ENCODE results near the gene SFXN5. TPM values are rescaled to one million over a fixed set of nuclear protein-coding genes. Genes with fewer than 3 reads are reported as not detected.

Gene SFXN5
- polyA plus RNA-seq, 3 donors = 5.9 to 28.6 (median 9.5) TPM

DNA sequence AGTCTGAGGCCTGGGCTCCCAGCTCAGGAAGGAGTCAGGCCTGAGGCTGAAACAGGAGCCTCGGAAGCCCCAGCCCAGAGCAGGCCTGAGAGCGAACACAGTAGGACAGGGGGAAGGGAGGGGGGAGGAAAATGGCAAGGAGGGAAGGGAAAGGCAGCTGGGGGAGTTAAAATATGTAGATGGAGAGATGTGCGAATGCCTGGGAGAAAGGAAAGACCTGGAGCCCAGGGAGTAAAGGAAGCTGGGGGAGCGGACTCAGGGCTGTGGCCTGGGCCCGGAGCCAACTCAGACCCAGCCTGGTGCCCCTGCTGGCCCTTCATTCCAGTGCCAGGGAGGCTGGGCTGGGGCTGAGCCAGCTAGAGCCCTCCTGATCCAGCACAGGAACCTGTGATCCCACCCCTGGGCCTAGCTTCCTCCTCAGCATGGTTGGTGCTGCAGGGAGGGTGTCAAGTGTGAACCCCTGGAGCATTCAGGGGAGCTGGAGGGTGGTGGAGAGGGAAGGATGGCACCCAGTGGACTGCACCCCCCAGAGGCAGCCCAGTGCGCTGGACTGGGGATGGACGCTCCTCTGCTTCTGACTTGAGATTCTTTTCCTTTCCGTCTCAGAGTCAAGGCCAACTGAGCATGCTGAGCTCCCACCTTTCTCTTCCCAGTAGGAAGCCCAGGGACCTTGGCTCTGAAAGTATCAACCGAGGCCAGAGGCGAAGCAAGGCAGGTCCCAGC, 107.9 kb downstream of the SFXN5 start:
- WGBS (ENCODE audit: insufficient coverage) = 96% methylated on average over 9 of the region's 10 CpGs

DNA sequence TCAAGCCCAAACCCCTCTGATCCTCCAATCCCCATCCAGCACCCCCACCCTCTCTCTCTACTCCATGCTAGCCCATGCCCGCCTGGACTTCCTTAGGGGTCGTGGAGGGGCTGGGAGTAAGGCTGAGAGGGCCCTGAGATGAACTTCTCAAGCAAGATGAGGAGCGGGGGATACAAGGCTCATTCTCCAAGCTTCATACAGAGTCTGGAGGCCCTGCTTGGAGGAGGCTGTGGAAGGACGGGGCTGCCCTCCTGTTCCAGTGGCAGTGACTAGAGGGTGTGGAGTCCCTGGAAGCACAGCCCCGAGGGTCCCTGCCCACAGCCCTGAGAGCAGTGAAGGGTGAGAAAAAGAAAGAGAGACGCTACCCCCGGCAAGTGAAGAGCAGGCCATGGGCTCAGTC, 108.6 kb downstream of the SFXN5 start:
- H3K27ac ChIP-seq (ENCODE audit: low read depth in 1 of 2, low read length in 2 of 2) = no peak overlapping the region
- 100% methylated on average over 2 of the region's 7 CpGs for WGBS (ENCODE audit: insufficient coverage)
- H3K36me3 Mint-ChIP-seq = peaks cover 67 to 88% of the 10 kb centered on the region in 2 donors
- no peak overlapping the region for H3K4me3 Mint-ChIP-seq
- H3K9me3 Mint-ChIP-seq = peaks cover 0 to 3% (median 0%) of the 10 kb centered on the region in 7 donors
- TF ChIP-seq, protein P1, sequence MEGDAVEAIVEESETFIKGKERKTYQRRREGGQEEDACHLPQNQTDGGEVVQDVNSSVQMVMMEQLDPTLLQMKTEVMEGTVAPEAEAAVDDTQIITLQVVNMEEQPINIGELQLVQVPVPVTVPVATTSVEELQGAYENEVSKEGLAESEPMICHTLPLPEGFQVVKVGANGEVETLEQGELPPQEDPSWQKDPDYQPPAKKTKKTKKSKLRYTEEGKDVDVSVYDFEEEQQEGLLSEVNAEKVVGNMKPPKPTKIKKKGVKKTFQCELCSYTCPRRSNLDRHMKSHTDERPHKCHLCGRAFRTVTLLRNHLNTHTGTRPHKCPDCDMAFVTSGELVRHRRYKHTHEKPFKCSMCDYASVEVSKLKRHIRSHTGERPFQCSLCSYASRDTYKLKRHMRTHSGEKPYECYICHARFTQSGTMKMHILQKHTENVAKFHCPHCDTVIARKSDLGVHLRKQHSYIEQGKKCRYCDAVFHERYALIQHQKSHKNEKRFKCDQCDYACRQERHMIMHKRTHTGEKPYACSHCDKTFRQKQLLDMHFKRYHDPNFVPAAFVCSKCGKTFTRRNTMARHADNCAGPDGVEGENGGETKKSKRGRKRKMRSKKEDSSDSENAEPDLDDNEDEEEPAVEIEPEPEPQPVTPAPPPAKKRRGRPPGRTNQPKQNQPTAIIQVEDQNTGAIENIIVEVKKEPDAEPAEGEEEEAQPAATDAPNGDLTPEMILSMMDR (IDR thresholded peaks at IDR 0.05) = no peak
- no peaks in the 10 kb centered on the region for H3K9me3 ChIP-seq (replicated peaks in 1 of 2; ENCODE audit: control insufficient read depth in 1 of 2, insufficient read depth in 1 of 2, low read length in 2 of 2)
- H3K79me2 ChIP-seq (ENCODE audit: insufficient read depth, low read length) = no peaks in the 10 kb centered on the region
- H3K27ac Mint-ChIP-seq = no peak overlapping the region
- no peak overlapping the region for H2AFZ ChIP-seq (ENCODE audit: insufficient read depth, low read depth, low read length, poor library complexity, severe bottlenecking)
- no peak overlapping the region for H3K4me2 ChIP-seq (replicated peaks; ENCODE audit: extremely low read depth, low read length, poor library complexity, severe bottlenecking)
- peaks cover 10% of the 10 kb centered on the region for H4K20me1 ChIP-seq (ENCODE audit: insufficient read depth, low read length)
- peaks cover 0 to 3% (median 0%) of the 10 kb centered on the region in 3 donors for H3K27me3 Mint-ChIP-seq (ENCODE audit: low read depth in 3 of 3)
- H3K36me3 ChIP-seq (replicated peaks in 1 of 2; ENCODE audit: control insufficient read depth in 1 of 2, insufficient read depth in 2 of 2, low read length in 2 of 2) = peaks cover 38 to 82% of the 10 kb centered on the region in 2 donors
- no peak overlapping the region for H3K4me3 ChIP-seq (replicated peaks in 1 of 3; ENCODE audit: low read depth in 2 of 3, low read length in 3 of 3)
- H3K27me3 ChIP-seq (ENCODE audit: control insufficient read depth in 2 of 2, insufficient read depth in 2 of 2, low read length in 2 of 2) = no peaks in the 10 kb centered on the region
- intact Hi-C loops (cut with micrococcal nuclease) = no loop called here
- no peak for DNase-seq
- no peak overlapping the region for H3K9ac ChIP-seq (ENCODE audit: insufficient read depth, low read length, poor library complexity, severe bottlenecking)
- H3K4me1 Mint-ChIP-seq = peaks cover 29% of the 10 kb centered on the region
- peaks cover 15 to 21% of the 10 kb centered on the region in 2 donors for H3K4me1 ChIP-seq (ENCODE audit: control insufficient read depth in 1 of 2, insufficient read depth in 2 of 2, low read length in 2 of 2)

More for the DNA sequence above, 107.9 kb downstream of the SFXN5 start:
- Histone ChIP-seq H3K9me3 (replicated peaks in 1 of 2; ENCODE audit: control insufficient read depth in 1 of 2, insufficient read depth in 1 of 2, low read length in 2 of 2) (no peaks in the 10 kb centered on the region), H3K36me3 (replicated peaks in 1 of 2; ENCODE audit: control insufficient read depth in 1 of 2, insufficient read depth in 2 of 2, low read length in 2 of 2) (peaks cover 34 to 88% of the 10 kb centered on the region in 2 donors), H4K20me1 (ENCODE audit: insufficient read depth, low read length) (peaks cover 3% of the 10 kb centered on the region), H3K27ac (ENCODE audit: low read depth in 1 of 2, low read length in 2 of 2) (no peak overlapping the region), H3K4me1 (ENCODE audit: control insufficient read depth in 1 of 2, insufficient read depth in 2 of 2, low read length in 2 of 2) (peaks cover 8 to 14% of the 10 kb centered on the region in 2 donors), H3K9ac (ENCODE audit: insufficient read depth, low read length, poor library complexity, severe bottlenecking) (no peak overlapping the region), H3K27me3 (ENCODE audit: control insufficient read depth in 2 of 2, insufficient read depth in 2 of 2, low read length in 2 of 2) (no peaks in the 10 kb centered on the region), H3K79me2 (ENCODE audit: insufficient read depth, low read length) (no peaks in the 10 kb centered on the region), H3K4me3 (replicated peaks in 1 of 3; ENCODE audit: low read depth in 2 of 3, low read length in 3 of 3) (no peak overlapping the region), H2AFZ (ENCODE audit: insufficient read depth, low read depth, low read length, poor library complexity, severe bottlenecking) (no peak overlapping the region), H3K4me2 (replicated peaks; ENCODE audit: extremely low read depth, low read length, poor library complexity, severe bottlenecking) (no peak overlapping the region)
- DNase-seq = no peak
- Mint-ChIP-seq H3K4me1 (peaks cover 22% of the 10 kb centered on the region), H3K36me3 (peaks cover 70 to 88% of the 10 kb centered on the region in 2 donors), H3K4me3 (no peak overlapping the region), H3K27ac (no peak overlapping the region), H3K9me3 (peaks cover 0 to 3% (median 0%) of the 10 kb centered on the region in 7 donors), H3K27me3 (ENCODE audit: low read depth in 3 of 3) (peaks cover 0 to 3% (median 0%) of the 10 kb centered on the region in 3 donors)
- TF ChIP-seq, protein P1 (IDR thresholded peaks at IDR 0.05) = no peak
- intact Hi-C loops (cut with micrococcal nuclease) = no loop called here
